Measurements from ENCODE around the gene TPSAB1.
"Not testable (repeated sequence)": the region's sequence is repeated elsewhere in the genome, so short reads cannot be mapped to it uniquely, and the experiment has no call there.

The TPSAB1 gene

GRCh38 chr16:1240436-1240835, at the start of gene TPSAB1:
TSS of gene TPSAB1 (plus strand) at chr16:1240705. CDS start at chr16:1240939, 234 bp downstream.
- DNase-seq, result not testable (repeated sequence)

GRCh38 chr16:1190789-1191188, 49.7 kb upstream of the TPSAB1 start:
- DNase-seq, result not testable (repeated sequence)

GRCh38 chr16:1192384-1193073, 48.0 kb upstream of the TPSAB1 start:
- DNase-seq, result no peak

GRCh38 chr16:1193143-1193824, 47.2 kb upstream of the TPSAB1 start:
- DNase-seq, result no peak

- DNase-seq, result no peak
Measured at GRCh38 chr16:1193825-1194581, 46.5 kb upstream of the TPSAB1 start.

GRCh38 chr16:1194665-1195392, 45.7 kb upstream of the TPSAB1 start:
- no peak for DNase-seq

DNA sequence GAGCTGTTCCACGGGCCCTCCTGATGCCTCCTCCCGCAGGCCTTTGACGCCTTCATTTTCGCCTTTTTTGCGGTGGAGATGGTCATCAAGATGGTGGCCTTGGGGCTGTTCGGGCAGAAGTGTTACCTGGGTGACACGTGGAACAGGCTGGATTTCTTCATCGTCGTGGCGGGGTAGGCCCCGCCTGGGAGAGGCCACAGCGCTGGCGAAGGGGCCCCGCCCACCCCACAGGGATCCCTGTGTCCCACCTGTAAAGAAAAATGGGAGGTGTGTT, 45.2 kb upstream of the TPSAB1 start:
- no peak for DNase-seq

- DNase-seq, result no peak
Measured at GRCh38 chr16:1196494-1196893, 44.0 kb upstream of the TPSAB1 start.

DNA sequence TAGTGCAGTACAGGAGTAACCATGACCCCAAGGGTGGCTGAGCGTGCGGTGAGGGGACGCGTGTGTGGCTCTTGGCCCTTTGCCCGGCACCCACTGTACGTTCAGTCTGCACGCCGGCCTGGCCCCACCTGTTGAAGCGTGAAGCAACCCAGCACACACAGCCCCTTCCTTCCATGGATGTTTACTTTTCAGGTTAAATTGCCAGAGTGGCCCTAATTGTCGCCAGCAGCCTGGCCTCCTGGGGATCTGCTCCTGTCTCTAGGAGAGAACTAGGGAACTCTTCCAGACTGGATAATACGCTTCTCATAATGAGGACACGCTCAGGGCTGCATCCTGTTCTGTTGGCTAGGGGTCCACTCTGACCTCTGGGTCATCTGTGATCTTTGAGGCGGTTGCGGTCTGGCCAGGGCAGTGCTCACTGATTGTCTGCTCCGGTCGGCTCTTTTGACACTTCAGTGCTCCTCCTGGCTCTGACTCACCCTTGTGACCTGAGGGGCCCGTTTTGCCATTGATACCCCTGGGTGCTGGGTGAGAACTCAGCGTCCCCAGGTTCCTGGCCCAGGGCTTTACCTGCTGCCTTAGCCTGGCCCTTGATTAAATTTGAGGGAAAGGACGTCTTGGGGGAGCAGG, 43.2 kb upstream of the TPSAB1 start:
- DNase-seq, result no peak

GRCh38 chr16:1198194-1198593, 42.3 kb upstream of the TPSAB1 start:
- no peak for DNase-seq

DNA sequence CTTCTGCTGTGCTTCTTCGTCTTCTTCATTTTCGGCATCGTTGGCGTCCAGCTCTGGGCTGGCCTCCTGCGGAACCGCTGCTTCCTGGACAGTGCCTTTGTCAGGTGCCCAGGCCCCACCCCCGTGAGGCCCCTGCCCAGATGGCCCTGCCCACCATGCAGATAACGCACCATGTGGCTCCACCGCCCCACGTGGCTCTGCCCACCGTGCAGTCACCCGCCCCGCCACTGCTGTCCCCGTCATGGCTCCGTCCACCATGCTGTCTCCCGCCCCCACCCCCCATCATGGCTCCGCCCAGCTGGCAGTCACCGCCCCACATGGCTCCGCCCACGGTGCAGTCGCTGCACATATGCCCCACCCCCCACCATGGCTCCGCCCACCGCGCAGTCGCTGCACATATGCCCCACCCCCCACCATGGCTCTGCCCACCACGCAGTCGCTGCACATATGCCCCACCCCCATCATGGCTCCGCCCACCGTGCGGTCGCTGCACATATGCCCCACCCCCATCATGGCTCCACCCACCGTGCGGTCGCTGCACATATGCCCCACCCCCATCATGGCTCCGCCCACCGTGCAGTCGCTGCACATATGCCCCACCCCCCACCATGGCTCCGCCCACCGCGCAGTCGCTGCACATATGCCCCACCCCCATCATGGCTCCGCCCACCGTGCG, 41.7 kb upstream of the TPSAB1 start:
- DNase-seq, result not testable (repeated sequence)

GRCh38 chr16:1199347-1200013, 41.0 kb upstream of the TPSAB1 start:
- DNase-seq, result no peak

DNA sequence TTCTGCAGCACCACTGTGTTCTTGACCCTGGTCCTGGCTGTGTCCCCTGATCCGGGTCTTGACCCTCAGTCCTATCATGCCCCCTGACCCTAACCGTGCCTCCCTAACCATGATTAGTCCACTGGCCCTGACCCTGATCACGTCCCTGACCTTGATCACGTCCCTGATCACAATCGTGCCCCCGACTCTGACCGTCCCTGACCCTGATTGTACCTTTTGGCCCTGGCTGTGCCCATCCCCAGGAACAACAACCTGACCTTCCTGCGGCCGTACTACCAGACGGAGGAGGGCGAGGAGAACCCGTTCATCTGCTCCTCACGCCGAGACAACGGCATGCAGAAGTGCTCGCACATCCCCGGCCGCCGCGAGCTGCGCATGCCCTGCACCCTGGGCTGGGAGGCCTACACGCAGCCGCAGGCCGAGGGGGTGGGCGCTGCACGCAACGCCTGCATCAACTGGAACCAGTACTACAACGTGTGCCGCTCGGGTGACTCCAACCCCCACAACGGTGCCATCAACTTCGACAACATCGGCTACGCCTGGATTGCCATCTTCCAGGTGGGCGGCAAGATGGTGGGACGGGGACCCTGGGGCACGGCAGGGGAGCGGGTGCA, 40.4 kb upstream of the TPSAB1 start:
- DNase-seq, result no peak

GRCh38 chr16:1201444-1201843, 39.1 kb upstream of the TPSAB1 start:
- DNase-seq, result no peak

DNA sequence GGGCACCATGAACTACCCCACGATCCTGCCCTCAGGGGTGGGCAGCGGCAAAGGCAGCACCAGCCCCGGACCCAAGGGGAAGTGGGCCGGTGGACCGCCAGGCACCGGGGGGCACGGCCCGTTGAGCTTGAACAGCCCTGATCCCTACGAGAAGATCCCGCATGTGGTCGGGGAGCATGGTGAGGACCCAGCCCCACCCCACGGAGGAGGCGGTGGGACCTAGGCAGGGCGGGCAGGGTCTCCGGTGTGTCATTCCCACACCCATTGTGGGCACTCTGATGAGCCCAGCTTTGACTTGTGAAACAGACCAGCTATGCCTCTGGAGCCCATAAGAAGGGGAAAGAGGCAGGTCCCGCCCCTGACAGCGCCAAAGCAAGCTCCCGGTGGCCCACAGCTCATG, 38.2 kb upstream of the TPSAB1 start:
- no peak for DNase-seq

- no peak for DNase-seq
Measured at GRCh38 chr16:1204933-1205332, 35.6 kb upstream of the TPSAB1 start.

- DNase-seq, result no peak
Measured at GRCh38 chr16:1206326-1206725, 34.2 kb upstream of the TPSAB1 start.

GRCh38 chr16:1206786-1207185, 33.7 kb upstream of the TPSAB1 start:
- no peak for DNase-seq

DNA sequence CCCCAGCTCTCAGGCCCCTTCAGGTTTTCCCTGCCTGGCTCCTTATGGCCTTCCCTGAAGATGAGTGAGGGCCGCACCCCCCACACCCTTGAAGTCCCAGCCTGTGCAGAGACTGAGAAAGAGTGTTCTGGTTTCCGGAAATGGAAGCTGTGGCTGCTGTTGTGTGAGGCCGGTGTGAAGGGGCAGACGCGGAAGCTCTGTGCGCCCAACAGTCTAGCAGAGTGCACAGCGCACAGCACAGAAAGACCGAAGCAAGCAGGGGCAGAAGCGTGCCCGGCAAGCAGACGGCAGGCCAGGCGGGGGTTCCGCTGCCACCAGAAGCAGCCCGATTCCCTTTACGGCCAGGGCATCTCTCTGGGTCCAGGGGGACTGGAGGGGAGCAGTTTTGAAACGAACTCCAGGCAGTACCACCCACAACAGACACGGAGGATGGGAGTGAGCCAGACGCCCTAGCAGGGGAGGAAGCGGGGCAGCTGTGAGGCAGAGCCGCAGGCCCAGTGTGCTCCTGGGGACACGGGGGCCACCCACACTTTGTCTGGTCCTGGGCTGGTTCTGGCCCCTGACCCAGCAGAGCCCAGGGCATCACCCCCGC, 32.2 kb upstream of the TPSAB1 start:
- no peak for DNase-seq

DNA sequence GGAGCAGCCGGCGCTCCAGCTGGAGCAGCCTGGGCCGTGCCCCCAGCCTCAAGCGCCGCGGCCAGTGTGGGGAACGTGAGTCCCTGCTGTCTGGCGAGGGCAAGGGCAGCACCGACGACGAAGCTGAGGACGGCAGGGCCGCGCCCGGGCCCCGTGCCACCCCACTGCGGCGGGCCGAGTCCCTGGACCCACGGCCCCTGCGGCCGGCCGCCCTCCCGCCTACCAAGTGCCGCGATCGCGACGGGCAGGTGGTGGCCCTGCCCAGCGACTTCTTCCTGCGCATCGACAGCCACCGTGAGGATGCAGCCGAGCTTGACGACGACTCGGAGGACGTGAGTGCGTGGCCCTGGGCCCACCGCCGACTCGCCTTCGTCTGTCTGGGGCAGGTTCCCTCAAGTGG, 31.4 kb upstream of the TPSAB1 start:
- DNase-seq, result no peak

GRCh38 chr16:1210461-1210860, 30.0 kb upstream of the TPSAB1 start:
- DNase-seq, result no peak

Data from inflammatory macrophage treated with lipopolysaccharide for 4 hours (primary cell).